ENCODE data around the gene RPS6KA1. TPM values are rescaled to one million over a fixed set of nuclear protein-coding genes. Genes with fewer than 3 reads are reported as not detected.

Gene RPS6KA1
- total RNA-seq, 1 experiment from 2014 or later: 60.5 TPM

DNA sequence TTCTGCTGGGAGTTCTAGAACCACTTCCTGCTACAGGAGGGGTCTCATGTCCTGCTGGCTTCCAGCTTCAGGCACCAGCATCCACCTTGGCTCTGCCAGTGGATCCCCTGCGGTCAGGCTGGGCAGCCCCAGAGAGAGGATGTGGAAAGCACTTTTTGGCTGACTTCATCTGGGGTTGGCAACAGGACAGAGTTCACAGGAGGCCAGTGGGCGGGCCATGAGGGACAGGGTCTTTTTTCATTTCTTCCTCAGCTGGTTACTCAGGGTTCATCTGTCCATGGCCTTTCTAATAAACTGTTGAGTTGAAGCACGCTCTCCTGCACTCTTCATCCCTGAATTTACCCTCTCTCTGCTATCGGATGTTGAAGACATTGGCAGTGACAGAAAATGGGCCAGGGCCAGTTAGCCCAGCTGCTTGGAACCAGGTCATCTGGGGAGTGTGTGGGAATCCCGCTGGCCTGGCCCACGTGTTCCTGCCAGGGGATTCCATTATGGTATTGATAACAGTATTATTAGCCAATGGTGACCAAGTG, 45.2 kb downstream of the RPS6KA1 start:
- no peaks in the 10 kb centered on the region for H3K4me1 ChIP-seq (replicated peaks; ENCODE audit: insufficient read depth)
- TF ChIP-seq, protein P1, sequence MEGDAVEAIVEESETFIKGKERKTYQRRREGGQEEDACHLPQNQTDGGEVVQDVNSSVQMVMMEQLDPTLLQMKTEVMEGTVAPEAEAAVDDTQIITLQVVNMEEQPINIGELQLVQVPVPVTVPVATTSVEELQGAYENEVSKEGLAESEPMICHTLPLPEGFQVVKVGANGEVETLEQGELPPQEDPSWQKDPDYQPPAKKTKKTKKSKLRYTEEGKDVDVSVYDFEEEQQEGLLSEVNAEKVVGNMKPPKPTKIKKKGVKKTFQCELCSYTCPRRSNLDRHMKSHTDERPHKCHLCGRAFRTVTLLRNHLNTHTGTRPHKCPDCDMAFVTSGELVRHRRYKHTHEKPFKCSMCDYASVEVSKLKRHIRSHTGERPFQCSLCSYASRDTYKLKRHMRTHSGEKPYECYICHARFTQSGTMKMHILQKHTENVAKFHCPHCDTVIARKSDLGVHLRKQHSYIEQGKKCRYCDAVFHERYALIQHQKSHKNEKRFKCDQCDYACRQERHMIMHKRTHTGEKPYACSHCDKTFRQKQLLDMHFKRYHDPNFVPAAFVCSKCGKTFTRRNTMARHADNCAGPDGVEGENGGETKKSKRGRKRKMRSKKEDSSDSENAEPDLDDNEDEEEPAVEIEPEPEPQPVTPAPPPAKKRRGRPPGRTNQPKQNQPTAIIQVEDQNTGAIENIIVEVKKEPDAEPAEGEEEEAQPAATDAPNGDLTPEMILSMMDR (conservative IDR thresholded peaks at IDR 0.05): no peak
- TF ChIP-seq EZH2 (IDR thresholded peaks at IDR 0.05; ENCODE audit: low read depth): no peak
- no peaks in the 10 kb centered on the region for H3K9me3 ChIP-seq (ENCODE audit: insufficient read depth, low read depth)
- BruUV-seq (replicated peaks): no TSS peak
- POLR2A ChIA-PET (ENCODE audit: unreplicated experiment): no interaction called here
- no peak overlapping the region for H3K4me2 ChIP-seq
- H3K79me2 ChIP-seq (ENCODE audit: low read depth): no peaks in the 10 kb centered on the region
- H3F3A ChIP-seq (ENCODE audit: insufficient read depth, low read depth): no peaks in the 10 kb centered on the region
- H2AFZ ChIP-seq: no peak overlapping the region
- no peaks in the 10 kb centered on the region for H3K27me3 ChIP-seq (ENCODE audit: insufficient read depth, low read depth)
- H3K36me3 ChIP-seq (ENCODE audit: low read depth): no peaks in the 10 kb centered on the region
- no peaks in the 10 kb centered on the region for H4K20me1 ChIP-seq (ENCODE audit: insufficient read depth)
- H3K27ac ChIP-seq: no peak overlapping the region
- no peak overlapping the region for H3K4me3 ChIP-seq
- CTCF ChIA-PET: no interaction called here
- no peaks in the 10 kb centered on the region for H3K9me2 ChIP-seq (ENCODE audit: insufficient read depth)
- intact Hi-C loops (cut with micrococcal nuclease; ENCODE audit: unreplicated experiment): no loop called here
- no peak for DNase-seq

DNA sequence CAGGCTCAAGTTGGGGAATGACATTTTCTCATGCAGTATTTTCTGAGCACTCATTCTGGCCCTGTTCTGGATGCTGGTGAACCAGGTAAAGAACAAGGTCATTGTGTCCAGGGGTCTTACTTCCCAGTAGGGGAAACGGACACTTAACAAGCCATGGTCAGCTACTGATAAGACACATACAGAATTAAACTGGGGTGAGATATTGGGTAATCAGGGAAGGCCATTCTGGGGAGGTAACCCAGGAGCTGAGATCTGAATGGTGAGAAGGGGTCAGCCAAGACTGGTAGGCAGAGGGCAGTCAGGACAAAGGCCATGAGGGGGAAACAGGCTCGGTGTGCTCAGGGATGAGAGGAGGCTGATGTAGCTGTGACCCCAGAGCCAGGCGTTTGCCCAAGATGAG, 45.8 kb downstream of the RPS6KA1 start:
- H3K79me2 ChIP-seq (ENCODE audit: low read depth): no peaks in the 10 kb centered on the region
- CTCF ChIA-PET: no interaction called here
- H3K9me3 ChIP-seq (ENCODE audit: insufficient read depth, low read depth): no peaks in the 10 kb centered on the region
- H3K4me1 ChIP-seq (replicated peaks; ENCODE audit: insufficient read depth): no peaks in the 10 kb centered on the region
- H3K27ac ChIP-seq: no peak overlapping the region
- no peak for TF ChIP-seq EZH2 (IDR thresholded peaks at IDR 0.05; ENCODE audit: low read depth)
- TF ChIP-seq, protein P1 (conservative IDR thresholded peaks at IDR 0.05): no peak
- H3F3A ChIP-seq (ENCODE audit: insufficient read depth, low read depth): no peaks in the 10 kb centered on the region
- no peak for DNase-seq
- H4K20me1 ChIP-seq (ENCODE audit: insufficient read depth): no peaks in the 10 kb centered on the region
- H3K4me3 ChIP-seq: no peak overlapping the region
- H3K4me2 ChIP-seq: no peak overlapping the region
- intact Hi-C loops (cut with micrococcal nuclease; ENCODE audit: unreplicated experiment): no loop called here
- POLR2A ChIA-PET (ENCODE audit: unreplicated experiment): no interaction called here
- H3K9me2 ChIP-seq (ENCODE audit: insufficient read depth): no peaks in the 10 kb centered on the region
- BruUV-seq (replicated peaks): no TSS peak
- H2AFZ ChIP-seq: no peak overlapping the region
- H3K36me3 ChIP-seq (ENCODE audit: low read depth): no peaks in the 10 kb centered on the region
- H3K27me3 ChIP-seq (ENCODE audit: insufficient read depth, low read depth): no peaks in the 10 kb centered on the region

GRCh38 chr1:26578167-26578566, 48.6 kb downstream of the RPS6KA1 start:
- POLR2A ChIA-PET (ENCODE audit: unreplicated experiment): no interaction called here
- no peaks in the 10 kb centered on the region for H3K79me2 ChIP-seq (ENCODE audit: low read depth)
- H3F3A ChIP-seq (ENCODE audit: insufficient read depth, low read depth): no peaks in the 10 kb centered on the region
- TF ChIP-seq, protein P1 (conservative IDR thresholded peaks at IDR 0.05): no peak
- TF ChIP-seq EZH2 (IDR thresholded peaks at IDR 0.05; ENCODE audit: low read depth): no peak
- no peaks in the 10 kb centered on the region for H3K27me3 ChIP-seq (ENCODE audit: insufficient read depth, low read depth)
- H3K27ac ChIP-seq: no peak overlapping the region
- no peaks in the 10 kb centered on the region for H3K36me3 ChIP-seq (ENCODE audit: low read depth)
- no peak for DNase-seq
- H3K9me2 ChIP-seq (ENCODE audit: insufficient read depth): no peaks in the 10 kb centered on the region
- no peaks in the 10 kb centered on the region for H4K20me1 ChIP-seq (ENCODE audit: insufficient read depth)
- CTCF ChIA-PET: no interaction called here
- H3K4me1 ChIP-seq (replicated peaks; ENCODE audit: insufficient read depth): 0 out of 2 replicates have a peak, but pooled peaks cover 5% of the 10 kb centered on the region
- no peaks in the 10 kb centered on the region for H3K9me3 ChIP-seq (ENCODE audit: insufficient read depth, low read depth)
- intact Hi-C loops (cut with micrococcal nuclease; ENCODE audit: unreplicated experiment): no loop called here
- H2AFZ ChIP-seq: no peak overlapping the region
- H3K4me3 ChIP-seq: no peak overlapping the region
- no peak overlapping the region for H3K4me2 ChIP-seq
- BruUV-seq (replicated peaks): no TSS peak
